Mammary epithelial cell (primary cell): Measurements from ENCODE around the gene CACHD1.

Source experiments
- EZH2 ChIP-seq: IDR thresholded peaks from 2 replicates; pipeline ENCODE4 v1.6.1; 2012; ENCODE audit warnings: low read length, inconsistent platforms, borderline replicate concordance
- TF ChIP-seq, protein P1 (sequence below), 2 donors: IDR thresholded peaks in 1 of 2; conservative IDR thresholded peaks in 1 of 2; 2 replicates each; pipeline ENCODE4 v1.5.1; 2011 to 2012; ENCODE audit warnings: inconsistent platforms in 2 of 2, low read length in 2 of 2, mild to moderate bottlenecking in 2 of 2, control low read depth in 1 of 2, low read depth in 1 of 2; ENCODE audit not compliant: insufficient read depth in 1 of 2; ENCODE audit errors: extremely low read depth in 1 of 2

GRCh38 chr1:64578270-64578973, 108.5 kb downstream of the CACHD1 start:
- TF ChIP-seq, protein P1, sequence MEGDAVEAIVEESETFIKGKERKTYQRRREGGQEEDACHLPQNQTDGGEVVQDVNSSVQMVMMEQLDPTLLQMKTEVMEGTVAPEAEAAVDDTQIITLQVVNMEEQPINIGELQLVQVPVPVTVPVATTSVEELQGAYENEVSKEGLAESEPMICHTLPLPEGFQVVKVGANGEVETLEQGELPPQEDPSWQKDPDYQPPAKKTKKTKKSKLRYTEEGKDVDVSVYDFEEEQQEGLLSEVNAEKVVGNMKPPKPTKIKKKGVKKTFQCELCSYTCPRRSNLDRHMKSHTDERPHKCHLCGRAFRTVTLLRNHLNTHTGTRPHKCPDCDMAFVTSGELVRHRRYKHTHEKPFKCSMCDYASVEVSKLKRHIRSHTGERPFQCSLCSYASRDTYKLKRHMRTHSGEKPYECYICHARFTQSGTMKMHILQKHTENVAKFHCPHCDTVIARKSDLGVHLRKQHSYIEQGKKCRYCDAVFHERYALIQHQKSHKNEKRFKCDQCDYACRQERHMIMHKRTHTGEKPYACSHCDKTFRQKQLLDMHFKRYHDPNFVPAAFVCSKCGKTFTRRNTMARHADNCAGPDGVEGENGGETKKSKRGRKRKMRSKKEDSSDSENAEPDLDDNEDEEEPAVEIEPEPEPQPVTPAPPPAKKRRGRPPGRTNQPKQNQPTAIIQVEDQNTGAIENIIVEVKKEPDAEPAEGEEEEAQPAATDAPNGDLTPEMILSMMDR (conservative IDR thresholded peaks at IDR 0.05 in 1 of 2, IDR thresholded peaks at IDR 0.05 in 1 of 2; ENCODE audit: extremely low read depth in 1 of 2, insufficient read depth in 1 of 2, low read depth in 1 of 2, low read length in 2 of 2) = no peak
- TF ChIP-seq EZH2 = no peak
